ACHN (cell line): ENCODE measurements around the gene KLRF1.
"Not testable (repeated sequence)": the region's sequence is repeated elsewhere in the genome, so short reads cannot be mapped to it uniquely, and the experiment has no call there.

ENCODE experiments used
- DNase-seq: peaks from one replicate; pipeline ENCODE4 v3.0.0-alpha.2; 2015
- in situ Hi-C: cut with HindIII; loops from 2 replicates; pipeline ENCODE4 v1.10.0; 2017; ENCODE audit warnings: low sequenced_read_pairs, low pct_ligation_motif_present, low pct_unique_long_range_greater_than_20kb

Gene KLRF1

DNA sequence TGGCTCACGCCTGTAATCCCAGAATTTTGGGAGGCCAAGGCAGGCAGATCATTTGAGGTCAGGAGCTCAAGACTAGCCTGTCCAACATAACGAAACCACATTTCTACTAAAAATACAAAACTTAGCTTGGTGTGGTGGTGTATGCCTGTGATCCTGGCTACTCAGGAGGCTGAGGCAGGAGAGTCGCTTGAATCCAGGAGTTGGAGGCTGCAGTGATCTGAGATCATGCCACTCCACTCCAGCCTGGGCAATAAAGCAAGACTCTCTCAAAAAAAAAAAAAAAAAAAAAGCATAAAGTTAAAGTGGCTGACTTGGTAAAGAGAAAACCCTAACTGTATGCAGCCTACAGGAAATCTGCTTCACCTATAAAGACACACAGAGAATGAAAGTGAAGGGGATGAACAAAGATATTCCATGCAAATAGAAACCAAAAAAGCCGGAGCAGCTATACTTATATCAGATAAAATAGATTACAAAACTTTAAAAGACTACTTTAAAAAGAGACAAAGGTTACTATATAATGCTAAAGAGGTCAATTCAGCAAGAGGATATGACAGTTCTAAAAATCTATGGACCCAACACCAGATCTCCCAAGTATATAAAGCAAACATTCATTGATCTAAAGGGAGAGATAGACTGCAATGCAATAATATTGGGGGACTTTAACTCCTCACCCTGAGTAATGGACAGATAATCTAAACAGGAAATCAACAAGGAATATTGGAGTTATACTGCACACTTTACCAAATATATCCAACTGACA lies 37.8 kb downstream of the KLRF1 start:
- in situ Hi-C loops = no loop called here
- no peak for DNase-seq

- in situ Hi-C loops = no loop called here
- no peak for DNase-seq
These were observed 39.6 kb downstream of the KLRF1 start for GRCh38 chr12:9866860-9867269.

DNA sequence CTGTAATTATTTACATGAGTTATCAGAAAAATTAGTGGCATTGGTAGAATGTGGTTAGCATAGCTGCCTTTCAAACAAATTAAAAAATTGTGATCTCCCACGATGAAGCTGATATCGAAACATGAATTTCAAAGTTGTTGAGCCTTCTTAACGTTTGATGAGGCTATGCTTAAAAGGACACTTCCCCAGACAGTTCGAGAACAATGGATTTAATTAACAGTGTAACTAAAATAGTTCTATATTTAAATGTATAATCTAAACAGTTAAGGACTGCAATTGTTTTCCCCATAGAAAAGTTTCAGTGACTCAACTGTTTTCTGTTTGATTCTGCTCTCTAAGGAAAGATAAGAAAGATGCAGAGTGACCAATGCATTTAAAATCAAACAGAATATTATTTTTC lies 40.2 kb downstream of the KLRF1 start:
- in situ Hi-C loops = no loop called here
- no peak for DNase-seq

DNA sequence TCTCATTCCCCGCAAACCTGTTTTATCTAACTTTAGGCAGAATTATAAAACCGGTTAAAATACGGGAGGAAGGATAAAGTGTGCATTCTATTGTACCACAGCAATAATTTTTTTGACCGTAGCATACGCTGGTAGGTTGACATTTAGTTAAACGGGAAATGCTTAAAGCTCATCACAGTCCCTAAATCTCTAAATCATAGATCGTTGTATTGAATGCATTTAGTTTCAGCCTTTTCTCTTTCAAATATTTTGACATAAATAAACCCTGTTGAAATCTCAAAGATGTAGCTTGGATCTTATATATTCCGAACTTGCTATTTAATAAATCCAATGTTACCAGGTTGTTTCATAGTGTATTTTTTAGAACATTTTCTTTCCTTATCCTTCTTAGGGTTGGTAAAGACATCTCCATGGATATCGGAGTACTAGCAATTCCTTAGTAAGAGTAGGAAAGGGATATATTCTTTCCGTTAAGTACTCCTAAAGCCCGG lies 41.1 kb downstream of the KLRF1 start:
- in situ Hi-C loops = no loop called here
- no peak for DNase-seq

DNA sequence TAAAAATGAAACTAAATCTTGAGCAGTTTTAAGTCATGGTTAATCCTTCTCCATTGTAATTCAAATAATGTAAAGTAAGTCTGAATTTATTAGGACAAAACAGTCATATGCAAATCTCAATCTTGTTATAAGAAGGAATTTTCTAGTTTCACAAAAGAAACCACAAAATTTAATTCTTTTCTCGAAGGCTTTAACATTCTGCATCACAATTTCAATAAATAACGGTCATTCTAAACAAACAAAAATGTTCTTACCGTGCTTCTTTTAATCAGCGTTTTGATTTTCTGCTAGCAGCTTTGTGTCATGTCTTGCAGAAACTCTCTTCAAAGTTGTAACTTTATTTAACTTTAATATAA lies 41.6 kb downstream of the KLRF1 start:
- DNase-seq = no peak
- in situ Hi-C loops = no loop called here

GRCh38 chr12:9869307-9870161 lies 42.3 kb downstream of the KLRF1 start, which contains the start of gene CLEC2B:
TSS of gene CLEC2B (minus strand) at chr12:9869354.
- peak; percentile 60 for DNase-seq
- in situ Hi-C loops = no loop called here

DNA sequence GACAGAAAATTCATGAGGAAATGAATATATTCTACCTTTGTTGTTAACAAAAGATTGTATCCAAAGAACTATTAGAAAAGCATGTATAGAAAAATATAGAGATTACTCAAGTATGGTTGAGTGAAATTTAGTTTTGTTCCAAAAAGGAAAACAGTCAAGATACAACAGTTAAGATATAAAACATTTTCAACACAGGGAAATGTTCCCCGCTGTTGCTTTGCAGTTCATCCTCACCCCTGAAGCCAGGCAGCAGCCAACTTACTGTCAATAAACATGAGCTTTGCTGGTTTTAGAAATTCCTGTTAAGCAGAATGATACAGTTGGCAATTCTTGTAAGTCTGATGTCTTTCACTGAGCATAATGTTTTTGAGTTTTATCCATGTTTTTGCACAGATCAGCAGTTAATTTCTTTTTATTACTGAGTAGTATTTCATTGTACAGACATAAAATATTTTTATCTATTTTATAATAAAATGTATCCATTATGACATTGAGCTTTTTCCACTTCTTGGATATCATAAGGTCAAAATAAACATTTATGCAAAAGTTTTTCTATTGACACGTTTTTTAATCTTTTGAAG lies 43.1 kb downstream of the KLRF1 start:
- in situ Hi-C loops = no loop called here
- no peak for DNase-seq

- no peak for DNase-seq
- in situ Hi-C loops = no loop called here
These were observed 44.9 kb downstream of the KLRF1 start for GRCh38 chr12:9872162-9872561.

DNA sequence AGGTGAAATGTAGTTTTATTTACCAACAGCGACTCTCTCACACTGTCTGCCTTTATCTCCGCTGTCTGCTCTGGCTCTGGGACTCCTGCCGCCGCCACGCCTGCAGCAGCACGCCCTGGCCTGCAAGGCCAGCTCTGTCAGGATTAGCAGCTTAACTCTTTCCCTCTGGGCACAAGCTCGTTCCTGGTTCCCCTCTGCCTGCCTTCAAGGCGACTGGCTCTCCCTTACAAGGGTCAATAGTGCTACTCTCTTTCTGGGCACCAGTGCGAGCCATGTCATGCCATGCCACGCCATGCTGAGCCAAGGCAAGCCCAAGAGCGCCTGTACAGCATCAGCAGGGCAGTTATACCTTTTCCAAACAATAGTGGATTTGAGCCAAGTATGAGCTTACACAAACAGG lies 45.5 kb downstream of the KLRF1 start:
- DNase-seq = no peak
- in situ Hi-C loops = no loop called here

DNA sequence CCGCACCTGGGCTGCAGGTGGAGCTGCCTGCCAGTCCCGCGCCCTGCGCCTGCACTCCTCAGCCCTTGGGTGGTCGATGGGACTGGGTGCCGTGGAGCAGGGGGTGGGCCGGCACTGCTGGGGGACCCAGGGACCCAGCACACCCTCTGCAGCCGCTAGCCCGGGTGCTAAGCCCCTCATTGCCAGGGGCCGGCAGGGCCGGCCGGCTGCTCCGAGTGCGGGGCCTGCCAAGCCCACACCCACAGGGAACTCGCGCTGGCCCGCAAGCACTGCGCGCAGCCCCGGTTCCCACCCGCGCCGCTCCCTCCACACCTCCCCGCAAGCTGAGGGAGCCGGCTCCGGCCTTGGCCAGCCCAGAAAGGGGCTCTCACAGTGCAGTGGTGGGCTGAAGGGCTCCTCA lies 48.8 kb downstream of the KLRF1 start:
- in situ Hi-C loops, DNase-seq: not testable (repeated sequence)

GRCh38 chr12:9880532-9881078 lies 53.3 kb downstream of the KLRF1 start:
- DNase-seq = no peak
- in situ Hi-C loops = no loop called here

DNA sequence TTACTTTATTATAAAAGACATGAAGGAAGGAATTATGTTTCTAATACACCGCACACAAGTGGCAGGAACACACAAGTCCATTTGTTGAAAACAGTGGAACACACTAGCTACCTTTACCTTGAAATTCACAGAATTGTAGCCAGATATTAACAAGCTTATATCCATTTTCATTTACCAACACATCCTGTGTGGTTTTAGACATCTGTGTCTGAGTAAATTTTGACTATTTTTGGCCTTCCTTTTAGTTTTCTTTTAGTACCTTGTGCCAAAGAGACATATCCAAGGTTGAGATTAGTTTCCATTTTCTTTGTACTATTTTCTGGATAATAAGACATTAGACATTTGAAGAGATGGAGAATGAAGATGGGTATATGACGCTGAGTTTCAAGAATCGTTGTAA lies 54.0 kb downstream of the KLRF1 start, which contains the start of gene KLRF2:
KLRF2 (plus strand) TSS at position 244 of the 400 bp plus-strand sequence; CDS start at position 351, 107 bp downstream.
- no peak for DNase-seq
- in situ Hi-C loops = no loop called here

GRCh38 chr12:9881988-9882387 lies 54.7 kb downstream of the KLRF1 start:
- no peak for DNase-seq
- in situ Hi-C loops = no loop called here

DNA sequence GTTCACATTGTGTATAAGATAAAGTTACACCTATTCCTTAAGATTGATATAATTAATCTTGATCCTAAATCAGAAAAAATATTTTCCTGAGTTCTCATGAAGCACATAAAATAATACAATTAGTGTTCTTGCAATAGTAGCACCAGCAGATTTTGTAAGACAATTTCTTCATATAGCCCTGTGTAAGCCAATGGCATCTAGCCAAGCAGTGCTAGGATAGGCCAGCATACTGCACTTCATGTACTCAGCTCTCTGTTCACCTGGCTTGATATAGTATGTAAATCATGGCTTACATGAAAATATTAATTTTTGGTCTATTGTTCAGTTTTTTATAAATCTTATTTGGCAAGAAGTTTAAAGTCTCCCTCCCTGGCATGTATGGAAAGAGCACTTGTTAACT lies 55.9 kb downstream of the KLRF1 start:
- in situ Hi-C loops = no loop called here
- DNase-seq = no peak

- in situ Hi-C loops = no loop called here
- DNase-seq = no peak
These were observed 61.5 kb downstream of the KLRF1 start for GRCh38 chr12:9888665-9889273.
